Fibroblast of villous mesenchyme (primary cell): Measurements from ENCODE around the gene SRSF5. TPM values are rescaled to one million over a fixed set of nuclear protein-coding genes. Genes with fewer than 3 reads are reported as not detected.
A peak's percentile ranks its signal among the peaks of the same experiment; 100 is the strongest.

Experiments
- DNase-seq: peaks from one replicate; pipeline ENCODE4 v3.0.0-alpha.2; 2010; ENCODE audit warnings: low read depth
- H3K4me3 ChIP-seq: 2 replicates; pipeline ENCODE4 v1.5.1; 2011; ENCODE audit warnings: low read depth, mild to moderate bottlenecking, low read length
- total RNA-seq: library from RNA; depleted of rRNA; stranded (reverse); fragments of >200 nt; gene quantifications from 2 replicates; pipeline ENCODE4 v1.2.3, GENCODE V29; 2012
- TF ChIP-seq, protein P1 (sequence below): IDR thresholded peaks from 2 replicates; pipeline ENCODE4 v1.5.1; 2012; ENCODE audit warnings: low read depth, mild to moderate bottlenecking, low read length; ENCODE audit not compliant: insufficient read depth

Gene SRSF5
- total RNA-seq, 1 donor, result 101 TPM

GRCh38 chr14:69755784-69756183 is 11.2 kb upstream of the SRSF5 start:
- no peak overlapping the region for H3K4me3 ChIP-seq
- DNase-seq, result no peak
- TF ChIP-seq, protein P1, sequence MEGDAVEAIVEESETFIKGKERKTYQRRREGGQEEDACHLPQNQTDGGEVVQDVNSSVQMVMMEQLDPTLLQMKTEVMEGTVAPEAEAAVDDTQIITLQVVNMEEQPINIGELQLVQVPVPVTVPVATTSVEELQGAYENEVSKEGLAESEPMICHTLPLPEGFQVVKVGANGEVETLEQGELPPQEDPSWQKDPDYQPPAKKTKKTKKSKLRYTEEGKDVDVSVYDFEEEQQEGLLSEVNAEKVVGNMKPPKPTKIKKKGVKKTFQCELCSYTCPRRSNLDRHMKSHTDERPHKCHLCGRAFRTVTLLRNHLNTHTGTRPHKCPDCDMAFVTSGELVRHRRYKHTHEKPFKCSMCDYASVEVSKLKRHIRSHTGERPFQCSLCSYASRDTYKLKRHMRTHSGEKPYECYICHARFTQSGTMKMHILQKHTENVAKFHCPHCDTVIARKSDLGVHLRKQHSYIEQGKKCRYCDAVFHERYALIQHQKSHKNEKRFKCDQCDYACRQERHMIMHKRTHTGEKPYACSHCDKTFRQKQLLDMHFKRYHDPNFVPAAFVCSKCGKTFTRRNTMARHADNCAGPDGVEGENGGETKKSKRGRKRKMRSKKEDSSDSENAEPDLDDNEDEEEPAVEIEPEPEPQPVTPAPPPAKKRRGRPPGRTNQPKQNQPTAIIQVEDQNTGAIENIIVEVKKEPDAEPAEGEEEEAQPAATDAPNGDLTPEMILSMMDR, result no peak

GRCh38 chr14:69756298-69756697 is 10.6 kb upstream of the SRSF5 start:
- H3K4me3 ChIP-seq, result no peak overlapping the region
- TF ChIP-seq, protein P1, result no peak
- DNase-seq, result no peak

- no peak for DNase-seq
- no peak overlapping the region for H3K4me3 ChIP-seq
- TF ChIP-seq, protein P1, result no peak
These were observed 6.1 kb upstream of the SRSF5 start for GRCh38 chr14:69760810-69761209.

DNA sequence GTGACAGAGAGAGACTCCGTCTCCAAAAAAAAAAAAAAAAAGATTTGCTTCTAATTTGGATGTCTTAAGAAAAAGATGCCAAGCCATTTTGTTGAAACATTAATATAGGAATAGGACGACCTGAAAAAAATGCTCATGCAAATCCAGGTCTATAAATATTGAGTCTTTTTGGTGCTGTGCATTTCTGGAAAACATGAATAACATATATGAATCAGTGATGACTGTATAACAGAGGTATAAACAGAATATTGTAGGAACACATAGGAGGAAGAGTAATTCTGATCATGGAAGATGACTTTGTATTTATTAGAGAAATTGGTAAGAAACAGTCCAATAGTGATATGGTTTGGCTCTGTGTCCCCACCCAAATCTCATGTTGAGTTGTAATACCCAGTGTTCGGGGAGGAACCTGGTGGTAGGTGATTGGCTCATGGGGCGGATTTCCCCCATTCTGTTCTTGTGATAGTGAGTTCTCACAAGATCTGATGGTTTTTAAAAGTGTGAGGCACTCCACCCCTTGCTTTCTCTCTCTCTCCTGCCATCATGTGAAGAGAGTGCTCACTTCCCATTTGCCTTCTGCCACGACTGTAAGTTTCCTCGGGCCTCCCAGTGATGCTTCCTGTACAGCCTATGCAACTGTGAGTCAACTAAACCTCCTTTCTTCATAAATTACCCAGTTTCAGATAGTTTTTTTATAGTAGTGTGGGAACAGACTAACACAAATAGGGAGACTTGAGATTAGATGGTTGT is 3.0 kb upstream of the SRSF5 start:
- no peak overlapping the region for H3K4me3 ChIP-seq
- TF ChIP-seq, protein P1, result no peak
- no peak for DNase-seq

GRCh38 chr14:69767369-69767999 is 542 bp downstream of the SRSF5 start:
- peak overlapping the region; percentile 100 for H3K4me3 ChIP-seq

DNA sequence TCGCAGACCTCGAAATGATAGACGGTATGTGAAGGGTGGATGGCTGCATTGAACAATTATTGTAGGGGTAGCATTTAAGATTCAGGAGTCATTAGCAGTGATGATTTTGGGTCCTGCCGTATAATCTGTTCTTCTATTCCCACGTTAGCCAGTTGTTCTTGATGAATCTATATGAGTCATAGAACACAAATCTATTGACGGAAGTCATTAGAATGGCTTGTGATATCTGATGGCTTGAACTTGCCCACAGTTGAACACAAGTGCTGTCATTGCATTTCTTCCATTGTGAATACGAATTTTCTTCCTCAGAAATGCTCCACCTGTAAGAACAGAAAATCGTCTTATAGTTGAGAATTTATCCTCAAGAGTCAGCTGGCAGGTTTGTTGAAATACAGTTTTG is 1.9 kb downstream of the SRSF5 start:
- DNase-seq, result no peak
- H3K4me3 ChIP-seq, result peak overlapping the region; percentile 100
- TF ChIP-seq, protein P1, result no peak

More at GRCh38 chr14:69767369-69767999, 542 bp downstream of the SRSF5 start:
- peak; percentile 92 for DNase-seq
- TF ChIP-seq, protein P1, result no peak
